22Rv1 (cell line): ENCODE results near the gene FAM120B.

Source experiments
- ZFX ChIP-seq: fragments of 450-650 bp; IDR thresholded peaks from 2 replicates; pipeline ENCODE4 v1.6.1; 2017; ENCODE audit warnings: antibody characterized with exemption, borderline replicate concordance
- TF ChIP-seq, protein P1 (sequence below): fragments of 450-650 bp; IDR thresholded peaks from 2 replicates; pipeline ENCODE4 v1.5.1; 2017; ENCODE audit warnings: mild to moderate bottlenecking

DNA sequence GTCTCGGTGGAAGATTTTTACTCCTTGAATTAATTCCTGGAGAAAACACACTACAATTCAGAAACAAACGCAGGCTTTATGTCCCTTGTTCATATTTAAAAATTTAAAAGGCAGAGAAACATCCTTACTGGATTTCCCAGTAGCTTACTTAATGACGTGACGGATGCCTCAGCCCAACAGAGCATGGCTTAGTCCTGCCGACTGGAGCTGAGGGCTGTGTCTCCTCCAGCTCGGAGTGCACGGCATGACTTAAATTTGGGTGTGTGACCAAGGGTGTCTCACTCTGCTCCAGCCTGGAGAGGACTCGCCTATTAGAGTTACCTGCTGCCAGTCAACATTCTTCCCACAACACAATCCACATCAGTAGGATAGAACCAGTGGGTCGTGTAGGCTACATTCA lies 139.4 kb downstream of the FAM120B start:
- TF ChIP-seq, protein P1, sequence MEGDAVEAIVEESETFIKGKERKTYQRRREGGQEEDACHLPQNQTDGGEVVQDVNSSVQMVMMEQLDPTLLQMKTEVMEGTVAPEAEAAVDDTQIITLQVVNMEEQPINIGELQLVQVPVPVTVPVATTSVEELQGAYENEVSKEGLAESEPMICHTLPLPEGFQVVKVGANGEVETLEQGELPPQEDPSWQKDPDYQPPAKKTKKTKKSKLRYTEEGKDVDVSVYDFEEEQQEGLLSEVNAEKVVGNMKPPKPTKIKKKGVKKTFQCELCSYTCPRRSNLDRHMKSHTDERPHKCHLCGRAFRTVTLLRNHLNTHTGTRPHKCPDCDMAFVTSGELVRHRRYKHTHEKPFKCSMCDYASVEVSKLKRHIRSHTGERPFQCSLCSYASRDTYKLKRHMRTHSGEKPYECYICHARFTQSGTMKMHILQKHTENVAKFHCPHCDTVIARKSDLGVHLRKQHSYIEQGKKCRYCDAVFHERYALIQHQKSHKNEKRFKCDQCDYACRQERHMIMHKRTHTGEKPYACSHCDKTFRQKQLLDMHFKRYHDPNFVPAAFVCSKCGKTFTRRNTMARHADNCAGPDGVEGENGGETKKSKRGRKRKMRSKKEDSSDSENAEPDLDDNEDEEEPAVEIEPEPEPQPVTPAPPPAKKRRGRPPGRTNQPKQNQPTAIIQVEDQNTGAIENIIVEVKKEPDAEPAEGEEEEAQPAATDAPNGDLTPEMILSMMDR = no peak
- no peak for TF ChIP-seq ZFX
